Activated naive CD4-positive, alpha-beta T cell (primary cell): ENCODE data around the gene TFEB.
"Not testable (repeated sequence)": the region's sequence is repeated elsewhere in the genome, so short reads cannot be mapped to it uniquely, and the experiment has no call there.

Experiments
- DNase-seq, 4 experiments: peaks; one replicate each; lab custom pipeline; 2025; lab: John Stamatoyannopoulos, UW

Gene TFEB

GRCh38 chr6:41766043-41766664 is 30.7 kb upstream of the TFEB start:
- not testable (repeated sequence) for DNase-seq

GRCh38 chr6:41763470-41763869 is 28.1 kb upstream of the TFEB start:
- no peak for DNase-seq

GRCh38 chr6:41759905-41760579 is 24.6 kb upstream of the TFEB start:
- no peak for DNase-seq

GRCh38 chr6:41759106-41759904 is 23.9 kb upstream of the TFEB start:
- DNase-seq = no peak

GRCh38 chr6:41758641-41759035 is 23.2 kb upstream of the TFEB start:
- no peak for DNase-seq

- no peak for DNase-seq
These were observed 22.7 kb upstream of the TFEB start for GRCh38 chr6:41757931-41758640.

GRCh38 chr6:41757271-41757670 is 21.9 kb upstream of the TFEB start:
- DNase-seq = no peak

DNA sequence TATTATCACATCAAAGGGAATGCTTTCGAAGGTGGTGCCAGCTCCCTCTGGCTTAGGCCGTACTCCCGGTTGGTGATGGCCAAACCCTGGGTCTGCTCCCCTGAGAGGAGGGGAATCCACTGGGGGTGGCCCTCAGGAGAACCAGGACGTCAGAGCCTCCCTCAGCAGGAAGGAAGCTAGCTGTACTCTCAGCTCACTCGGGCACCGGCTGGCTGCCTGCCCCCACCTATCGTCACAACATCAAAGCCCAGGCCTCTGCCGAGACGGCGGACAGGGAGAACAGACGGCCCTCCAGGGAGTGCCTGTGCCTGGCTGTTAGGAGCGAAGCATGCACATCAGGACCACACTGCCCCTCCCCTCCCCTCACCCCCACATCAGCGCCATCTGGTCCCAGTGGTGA is 20.9 kb upstream of the TFEB start:
- no peak for DNase-seq

- DNase-seq = no peak
These were observed 20.5 kb upstream of the TFEB start for GRCh38 chr6:41755895-41756294.

DNA sequence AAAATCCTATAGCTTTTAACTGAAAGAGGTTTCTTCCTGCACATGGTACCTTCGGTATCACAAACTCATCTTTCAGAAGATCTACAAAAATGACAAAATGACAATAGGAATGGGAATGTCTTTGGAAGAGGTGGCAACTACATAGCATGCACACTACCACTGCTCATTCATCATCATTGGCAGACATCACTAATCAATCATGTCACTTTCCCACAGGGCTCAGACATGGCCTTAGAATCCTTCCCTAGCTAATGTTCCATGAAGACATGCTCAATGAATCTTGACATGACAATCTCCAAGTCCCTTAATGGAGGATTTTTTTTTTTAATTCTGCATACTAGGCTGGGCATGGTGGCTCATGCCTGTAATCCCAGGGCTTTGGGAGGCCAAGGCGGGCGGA is 15.0 kb upstream of the TFEB start:
- DNase-seq = no peak

- DNase-seq = no peak
These were observed 13.1 kb upstream of the TFEB start for GRCh38 chr6:41748542-41748941.

GRCh38 chr6:41748102-41748477 is 12.7 kb upstream of the TFEB start:
- no peak for DNase-seq

GRCh38 chr6:41747256-41748101 is 12.1 kb upstream of the TFEB start, which contains the start of gene PGC:
PGC (minus strand) TSS chr6:41747397; CDS start chr6:41747334, 63 bp downstream.
- no peak for DNase-seq

DNA sequence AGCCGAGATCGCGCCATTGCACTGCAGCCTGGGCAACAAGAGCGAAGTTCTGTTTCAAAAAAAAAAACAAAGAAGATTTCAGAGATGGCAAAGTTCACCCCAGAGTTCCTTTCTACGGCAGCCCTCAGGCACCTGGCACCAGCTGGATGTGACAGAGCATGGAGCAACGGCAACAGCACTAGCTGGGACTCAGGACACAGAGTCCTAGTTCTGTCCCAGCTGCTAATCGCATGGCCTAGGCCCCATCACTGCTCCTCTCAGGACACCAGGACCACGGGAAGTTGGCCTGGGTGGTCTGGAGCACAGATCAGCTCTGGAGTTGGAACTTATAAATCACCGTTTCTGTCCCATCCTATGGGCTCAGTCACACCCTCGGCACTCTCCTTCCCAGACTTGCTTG is 10.7 kb upstream of the TFEB start:
- no peak for DNase-seq

DNA sequence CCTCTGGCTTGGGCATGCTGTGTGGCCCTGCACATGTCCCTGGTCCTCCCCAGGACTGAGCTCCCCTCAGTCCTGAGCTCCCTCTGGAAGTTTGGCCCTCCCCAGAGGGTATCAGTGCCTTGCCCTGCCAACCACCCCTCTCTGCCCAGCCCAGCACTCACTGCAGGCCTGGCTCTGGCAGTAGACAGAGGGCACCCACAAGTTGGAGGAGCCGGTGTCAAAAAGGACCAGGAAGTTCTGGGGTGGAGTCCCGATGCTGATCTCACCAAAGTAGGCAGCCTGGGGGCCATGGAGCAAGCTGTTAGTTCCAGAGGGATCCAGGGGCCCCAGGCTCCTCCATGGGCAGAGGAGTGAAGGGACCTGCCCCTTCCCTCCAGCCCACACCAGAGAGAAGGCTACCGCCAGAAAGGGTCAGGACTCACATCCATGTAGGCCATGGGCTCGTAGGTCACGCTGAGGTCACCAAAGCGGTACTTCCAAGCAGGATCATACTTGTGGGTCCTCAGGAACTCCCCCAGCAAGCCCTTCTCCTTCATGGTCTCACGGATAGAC is 8.9 kb upstream of the TFEB start:
- DNase-seq = no peak

GRCh38 chr6:41743406-41744235 is 8.2 kb upstream of the TFEB start:
- DNase-seq = no peak

DNA sequence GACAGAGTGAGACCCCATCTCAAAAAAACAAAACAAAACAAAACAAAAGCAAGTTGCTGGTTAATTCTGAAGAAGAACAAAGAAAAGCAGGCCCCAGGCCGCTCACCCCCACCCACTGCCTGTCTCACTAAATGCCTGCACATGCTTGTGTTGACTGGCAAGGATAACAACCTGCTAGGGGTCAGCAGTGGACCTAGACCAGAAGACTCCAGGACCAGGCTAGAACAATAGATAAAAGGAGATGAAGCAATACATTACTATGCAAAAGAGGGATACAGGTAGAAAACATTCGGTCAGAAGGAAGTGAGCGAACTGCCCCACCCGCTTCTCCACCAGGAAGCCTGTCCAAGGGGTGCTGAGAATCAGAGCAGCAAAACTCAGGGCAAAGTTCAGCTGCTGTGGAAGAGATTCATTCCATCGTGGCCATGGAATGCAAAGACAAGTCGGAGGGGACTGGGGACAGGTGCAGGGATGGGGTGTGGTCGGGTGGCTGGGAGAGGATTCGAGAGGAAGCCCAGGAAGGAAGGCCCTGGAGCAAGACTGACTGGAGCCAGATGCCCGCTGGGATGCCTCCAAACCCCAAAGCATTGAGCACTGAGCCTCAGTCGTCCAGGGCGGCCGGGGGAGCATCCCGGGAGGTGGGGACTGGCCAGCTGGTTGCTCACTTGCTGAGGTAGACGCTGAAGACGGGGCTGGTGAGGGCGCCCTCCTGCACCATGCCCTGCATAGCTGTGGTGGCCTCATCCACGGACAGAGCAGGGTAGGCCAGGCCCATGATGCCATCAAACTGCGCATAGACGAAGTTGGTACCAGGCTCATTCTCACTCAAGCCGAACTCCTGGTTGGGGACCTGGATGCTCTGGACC is 6.5 kb upstream of the TFEB start:
- no peak for DNase-seq

DNA sequence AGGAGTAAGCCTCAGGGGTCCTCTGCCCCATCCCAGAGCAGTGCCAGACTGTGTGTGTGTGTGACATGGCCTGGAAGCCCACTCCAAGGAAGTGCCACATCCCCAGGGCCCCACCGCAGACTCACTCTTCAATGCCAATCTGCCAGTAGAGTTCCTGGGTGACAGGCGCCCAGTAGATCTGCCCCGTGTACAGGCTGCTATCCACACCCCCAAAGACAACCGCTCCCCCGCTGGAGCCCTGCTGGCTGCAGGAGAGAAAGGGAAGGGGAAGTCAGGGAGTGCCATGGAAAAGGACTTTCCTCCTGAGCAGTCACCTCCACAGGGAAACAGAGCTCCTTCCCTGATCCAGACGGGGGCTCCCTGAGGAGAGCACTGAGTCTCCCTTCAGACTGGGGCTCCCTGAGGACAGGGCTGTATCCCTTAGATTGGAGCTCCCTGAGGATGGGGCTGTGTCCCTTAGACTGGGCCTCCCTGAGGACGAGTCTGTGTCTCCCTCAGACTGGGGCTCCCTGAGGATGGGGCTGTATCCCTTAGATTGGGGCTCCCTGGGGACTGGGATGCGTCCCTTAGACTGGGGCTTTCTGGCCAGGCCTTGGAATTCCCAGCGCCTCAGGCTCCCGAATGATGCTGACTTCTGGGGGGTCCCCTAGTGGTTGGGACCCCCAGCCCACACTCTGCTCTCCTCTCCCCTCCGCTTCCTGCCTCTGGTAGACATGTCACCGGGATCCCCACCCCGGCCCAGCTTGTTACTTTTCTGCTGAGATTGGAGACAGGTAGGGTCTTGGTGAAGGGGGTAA is 5.2 kb upstream of the TFEB start:
- no peak for DNase-seq

DNA sequence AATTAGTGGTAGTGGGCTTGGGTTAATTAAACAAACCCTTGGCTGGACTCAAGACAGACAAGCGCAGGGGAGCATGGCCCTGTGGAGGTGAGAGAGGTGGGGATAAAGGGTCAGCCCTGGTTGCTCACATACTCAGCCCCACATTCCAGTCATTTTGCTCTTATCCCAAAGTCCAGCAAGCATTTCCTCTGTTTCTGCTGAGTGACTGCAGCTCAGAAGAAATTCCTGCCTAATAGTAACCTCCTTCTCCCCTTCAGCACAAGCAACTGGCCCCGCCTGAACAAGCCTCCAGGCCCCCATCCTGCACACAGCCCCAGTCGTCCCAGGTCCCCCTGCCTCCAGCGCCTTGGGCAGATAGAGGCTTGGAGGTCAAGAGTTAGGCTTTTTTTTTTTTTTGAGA is 3.6 kb upstream of the TFEB start:
- no peak for DNase-seq
